Stimulated activated CD4-positive, alpha-beta T cell treated with anti-CD3 and anti-CD28 coated beads, Interleukin-15, amount 100 ng/mL, for 48 hours (primary cell): Measurements from ENCODE around the gene SLC12A9.
"Not testable (repeated sequence)": the region's sequence is repeated elsewhere in the genome, so short reads cannot be mapped to it uniquely, and the experiment has no call there.

ENCODE experiments used
- DNase-seq, 2 donors: peaks; one replicate each; pipeline ENCODE4 v3.0.0-alpha.2; 2020; ENCODE audit warnings: low read depth in 2 of 2

Gene SLC12A9

GRCh38 chr7:100825751-100826513 is 26.6 kb upstream of the SLC12A9 start:
- no peak for DNase-seq

GRCh38 chr7:100826514-100827329 is 25.8 kb upstream of the SLC12A9 start:
- DNase-seq: no peak

GRCh38 chr7:100827330-100828226 is 24.9 kb upstream of the SLC12A9 start, which contains the start of gene EPHB4:
Gene EPHB4, minus strand, starts transcription at chr7:100827523. Its CDS starts 493 bp downstream, at chr7:100827030.
- no peak for DNase-seq

- DNase-seq: no peak
These were observed 23.3 kb upstream of the SLC12A9 start for GRCh38 chr7:100829150-100829716.

- no peak for DNase-seq
These were observed 22.1 kb upstream of the SLC12A9 start for GRCh38 chr7:100830396-100830795.

GRCh38 chr7:100832281-100832633 is 20.3 kb upstream of the SLC12A9 start:
- DNase-seq: no peak

GRCh38 chr7:100835903-100836811 is 16.4 kb upstream of the SLC12A9 start:
- DNase-seq: no peak

- no peak for DNase-seq
These were observed 15.8 kb upstream of the SLC12A9 start for GRCh38 chr7:100836812-100837098.

- DNase-seq: peak; percentile 68 to 76
These were observed 15.2 kb upstream of the SLC12A9 start for GRCh38 chr7:100837099-100837836.

- no peak for DNase-seq
These were observed 13.2 kb upstream of the SLC12A9 start for GRCh38 chr7:100839361-100839760.

- no peak for DNase-seq
These were observed 11.9 kb upstream of the SLC12A9 start for GRCh38 chr7:100840470-100841100.

- no peak for DNase-seq
These were observed 5.2 kb upstream of the SLC12A9 start for GRCh38 chr7:100847360-100847759.

GRCh38 chr7:100854146-100854895 is 1.8 kb downstream of the SLC12A9 start:
- DNase-seq: no peak

GRCh38 chr7:100854899-100855298 is 2.4 kb downstream of the SLC12A9 start:
- not testable (repeated sequence) for DNase-seq

GRCh38 chr7:100855515-100855914 is 3.0 kb downstream of the SLC12A9 start:
- DNase-seq: no peak

- no peak for DNase-seq
These were observed 4.4 kb downstream of the SLC12A9 start for GRCh38 chr7:100856871-100857282.

GRCh38 chr7:100859856-100860255 is 7.3 kb downstream of the SLC12A9 start:
- no peak for DNase-seq

GRCh38 chr7:100860702-100861615 is 8.4 kb downstream of the SLC12A9 start:
- DNase-seq: no peak
